Measurements from ENCODE around the gene PC.

- no peak for TF ChIP-seq POLR2A (IDR thresholded peaks at IDR 0.05)
- no peak for TF ChIP-seq CTCF (IDR thresholded peaks at IDR 0.05)
Measured at GRCh38 chr11:66881451-66881835, 76.7 kb downstream of the PC start.

All from lower leg skin (tissue), 3 donors.